Testis (tissue), 3 donors: ENCODE results near the gene RABL2A. TPM values are rescaled to one million over a fixed set of nuclear protein-coding genes. Genes with fewer than 3 reads are reported as not detected.
"Not testable (repeated sequence)": the region's sequence is repeated elsewhere in the genome, so short reads cannot be mapped to it uniquely, and the experiment has no call there.

Experiments used
- DNase-seq: peaks from one replicate; pipeline ENCODE4 v3.0.0-alpha.2; 2019
- H3K27ac ChIP-seq, 2 donors: fragments of 200-600 bp; sonication (generic); one replicate each; pipeline ENCODE4 v1.5.1; 2019
- H3K27me3 ChIP-seq: fragments of 200-600 bp; sonication (generic); one replicate; pipeline ENCODE4 v1.5.1; 2019
- H3K36me3 ChIP-seq: fragments of 200-600 bp; sonication (generic); one replicate; pipeline ENCODE4 v1.5.1; 2017; ENCODE audit warnings: low read depth; ENCODE audit errors: missing control alignments
- H3K4me1 ChIP-seq: fragments of 200-600 bp; sonication (generic); one replicate; pipeline ENCODE4 v1.5.1; 2019
- H3K4me3 ChIP-seq, 2 donors: fragments of 200-600 bp; sonication (generic); one replicate each; pipeline ENCODE4 v1.5.1; 2017 to 2019
- H3K9me3 ChIP-seq: fragments of 200-600 bp; sonication (generic); one replicate; pipeline ENCODE4 v1.5.1; 2017
- WGBS, 2 donors: methylation state at CpG; one replicate each; pipeline ENCODE4 v1.1.5; 2018; 5-methylcytosine and 5-hydroxymethylcytosine counted together
- intact Hi-C: fragments of 100-400 bp; cut with DNase I; formaldehyde crosslinking; loops from one replicate; pipeline ENCODE4 v1.15.1; 2023; ENCODE audit warnings: low total_unique reads
- polyA plus RNA-seq: library from polyadenylated mRNA; stranded (reverse); fragments of 350-450 nt; fragmentation: Illumina TruSeq; extraction: RNeasy Lipid Tissue Mini Kit (QIAGEN cat#74804); gene quantifications from one replicate; pipeline ENCODE4 v1.2.3, GENCODE V29; 2014; ENCODE audit warnings: low read depth, low replicate concordance; ENCODE audit not compliant: insufficient read depth
- total RNA-seq, 2 donors: library from RNA; depleted of rRNA; stranded (reverse); fragments of >200 nt; gene quantifications; one replicate each; pipeline ENCODE4 v1.2.3, GENCODE V29; 2016

The RABL2A gene
- total and polyA plus RNA-seq, 3 donors from 2014 or later = 31.9 to 41.7 (median 36.3) TPM

- intact Hi-C loops, H3K36me3 ChIP-seq, H3K27me3 ChIP-seq, DNase-seq, H3K4me1 ChIP-seq, H3K27ac ChIP-seq, H3K9me3 ChIP-seq, H3K4me3 ChIP-seq: not testable (repeated sequence)
- 76 to 90% methylated on average over 2 to 5 of the region's 14 CpGs for WGBS, 2 donors
Measured at GRCh38 chr2:113650834-113651815, 24.1 kb downstream of the RABL2A start.

GRCh38 chr2:113652599-113652998, 25.5 kb downstream of the RABL2A start:
- DNase-seq, H3K36me3 ChIP-seq, H3K4me3 ChIP-seq, H3K27ac ChIP-seq, H3K9me3 ChIP-seq, intact Hi-C loops, H3K27me3 ChIP-seq, H3K4me1 ChIP-seq: not testable (repeated sequence)
- WGBS, 2 donors = no CpG with 5 or more reads among the region's 3 CpGs

GRCh38 chr2:113656031-113656624, 29.1 kb downstream of the RABL2A start:
- H3K36me3 ChIP-seq, DNase-seq, H3K4me1 ChIP-seq, H3K4me3 ChIP-seq, H3K9me3 ChIP-seq, intact Hi-C loops, H3K27ac ChIP-seq, H3K27me3 ChIP-seq: not testable (repeated sequence)
- whole genome bisulfite sequencing, 2 donors = 70 to 85% methylated on average over 26 to 27 of the region's 27 CpGs

GRCh38 chr2:113657735-113658134, 30.7 kb downstream of the RABL2A start:
- DNase-seq, H3K4me1 ChIP-seq, H3K9me3 ChIP-seq, H3K4me3 ChIP-seq, H3K27me3 ChIP-seq, intact Hi-C loops, H3K27ac ChIP-seq, H3K36me3 ChIP-seq: not testable (repeated sequence)
- 92 to 94% methylated on average over 17 of the region's 17 CpGs for WGBS, 2 donors

- H3K9me3 ChIP-seq, H3K27ac ChIP-seq, intact Hi-C loops, DNase-seq, H3K36me3 ChIP-seq, H3K4me1 ChIP-seq, H3K4me3 ChIP-seq, H3K27me3 ChIP-seq: not testable (repeated sequence)
- 89 to 90% methylated on average over 10 of the region's 10 CpGs for WGBS, 2 donors
Measured at GRCh38 chr2:113663285-113664060, 36.4 kb downstream of the RABL2A start.

GRCh38 chr2:113664761-113665533, 37.9 kb downstream of the RABL2A start:
- intact Hi-C loops, H3K36me3 ChIP-seq, H3K4me1 ChIP-seq, H3K9me3 ChIP-seq, H3K4me3 ChIP-seq, H3K27me3 ChIP-seq, H3K27ac ChIP-seq, DNase-seq: not testable (repeated sequence)
- 81 to 89% methylated on average over 6 of the region's 6 CpGs for WGBS, 2 donors

- H3K27me3 ChIP-seq, H3K9me3 ChIP-seq, H3K4me3 ChIP-seq, intact Hi-C loops, H3K36me3 ChIP-seq, H3K4me1 ChIP-seq, DNase-seq, H3K27ac ChIP-seq: not testable (repeated sequence)
- WGBS, 2 donors = 57 to 66% methylated on average over 12 to 21 of the region's 21 CpGs
Measured at GRCh38 chr2:113669013-113669412, 41.9 kb downstream of the RABL2A start.
